Dendritic cell treated with granulocyte-macrophage colony-stimulating factor and Interleukin-4, amounts not matched to agents 40 ng/mL and 50 ng/mL, for 4 days (primary cell): ENCODE data around the gene NPY5R.

Source experiments
- H3K27ac Mint-ChIP-seq: one replicate; pipeline ENCODE4 v1.8.0; 2022; ENCODE audit warnings: mild to moderate bottlenecking, mixed read lengths
- H3K27me3 Mint-ChIP-seq: one replicate; pipeline ENCODE4 v1.8.0; 2022; ENCODE audit warnings: mild to moderate bottlenecking, mixed read lengths
- H3K36me3 Mint-ChIP-seq: one replicate; pipeline ENCODE4 v1.8.0; 2022; ENCODE audit warnings: low read depth, mixed read lengths
- H3K4me1 Mint-ChIP-seq: one replicate; pipeline ENCODE4 v1.8.0; 2022; ENCODE audit warnings: low read depth, mixed read lengths
- H3K4me3 Mint-ChIP-seq: one replicate; pipeline ENCODE4 v1.8.0; 2022; ENCODE audit warnings: mild to moderate bottlenecking, moderate library complexity, mixed read lengths
- H3K9me3 Mint-ChIP-seq: one replicate; pipeline ENCODE4 v1.8.0; 2022; ENCODE audit warnings: mixed read lengths
- intact Hi-C: fragments of 100-400 bp; cut with micrococcal nuclease; formaldehyde crosslinking; loops from one replicate; pipeline ENCODE4 v1.15.0; 2022

The NPY5R gene

GRCh38 chr4:163400911-163401310 lies 57.2 kb downstream of the NPY5R start:
- H3K4me1 Mint-ChIP-seq: no peaks in the 10 kb centered on the region
- no peaks in the 10 kb centered on the region for H3K36me3 Mint-ChIP-seq
- H3K4me3 Mint-ChIP-seq: no peak overlapping the region
- peaks cover 3% of the 10 kb centered on the region for H3K27me3 Mint-ChIP-seq
- H3K27ac Mint-ChIP-seq: no peak overlapping the region
- intact Hi-C loops: no loop called here
- no peaks in the 10 kb centered on the region for H3K9me3 Mint-ChIP-seq
